ENCODE measurements around the gene SLC38A6. TPM values are rescaled to one million over a fixed set of nuclear protein-coding genes. Genes with fewer than 3 reads are reported as not detected.

The SLC38A6 gene
- total RNA-seq, 4 donors from 2014 or later = 2.3 to 57.5 (median 34.8) TPM

GRCh38 chr14:61034416-61035120 is 53.5 kb downstream of the SLC38A6 start:
- no peak for DNase-seq
- Histone ChIP-seq H3K9me3 (no peaks in the 10 kb centered on the region), H3K4me1 (no peaks in the 10 kb centered on the region), H3K27ac (no peak overlapping the region), H3K27me3 (no peaks in the 10 kb centered on the region), H3K4me3 (no peak overlapping the region), H3K36me3 (no peaks in the 10 kb centered on the region)
- intact Hi-C loops (cut with DNase I; ENCODE audit: low total_unique reads) = no loop called here
- TF ChIP-seq POLR2A (IDR thresholded peaks at IDR 0.05) (no peak), CTCF (IDR thresholded peaks at IDR 0.05) (no peak)

GRCh38 chr14:61037215-61037614 is 56.2 kb downstream of the SLC38A6 start:
- intact Hi-C loops (cut with DNase I; ENCODE audit: low total_unique reads) = no loop called here

GRCh38 chr14:61041704-61042103 is 60.7 kb downstream of the SLC38A6 start:
- Histone ChIP-seq H3K4me1 (no peaks in the 10 kb centered on the region), H3K36me3 (no peaks in the 10 kb centered on the region), H3K4me3 (no peak overlapping the region), H3K27ac (no peak overlapping the region), H3K9me3 (no peaks in the 10 kb centered on the region), H3K27me3 (no peaks in the 10 kb centered on the region)
- TF ChIP-seq POLR2A (IDR thresholded peaks at IDR 0.05) = no peak
- no peak for TF ChIP-seq CTCF (IDR thresholded peaks at IDR 0.05)
- intact Hi-C loops (cut with DNase I; ENCODE audit: low total_unique reads) = no loop called here
- no peak for DNase-seq

More at GRCh38 chr14:61037215-61037614, 56.2 kb downstream of the SLC38A6 start:
- no peaks in the 10 kb centered on the region for H3K27me3 ChIP-seq
- no peak for DNase-seq
- no peak overlapping the region for H3K4me3 ChIP-seq
- no peak overlapping the region for H3K27ac ChIP-seq
- no peaks in the 10 kb centered on the region for H3K4me1 ChIP-seq
- no peaks in the 10 kb centered on the region for H3K9me3 ChIP-seq
- no peak for TF ChIP-seq POLR2A (IDR thresholded peaks at IDR 0.05)
- TF ChIP-seq CTCF (IDR thresholded peaks at IDR 0.05) = no peak
- H3K36me3 ChIP-seq = no peaks in the 10 kb centered on the region

- intact Hi-C loops (cut with DNase I; ENCODE audit: low total_unique reads) = no loop called here
- no peak overlapping the region for H3K27ac ChIP-seq
- H3K4me1 ChIP-seq = no peaks in the 10 kb centered on the region
- no peaks in the 10 kb centered on the region for H3K27me3 ChIP-seq
- DNase-seq = no peak
- TF ChIP-seq CTCF (IDR thresholded peaks at IDR 0.05) (no peak), POLR2A (IDR thresholded peaks at IDR 0.05) (no peak)
- H3K9me3 ChIP-seq = no peaks in the 10 kb centered on the region
- no peaks in the 10 kb centered on the region for H3K36me3 ChIP-seq
- no peak overlapping the region for H3K4me3 ChIP-seq
These were observed 61.2 kb downstream of the SLC38A6 start for GRCh38 chr14:61042220-61042619.

- Histone ChIP-seq H3K36me3 (no peaks in the 10 kb centered on the region), H3K27ac (no peak overlapping the region), H3K4me3 (no peak overlapping the region), H3K27me3 (no peaks in the 10 kb centered on the region), H3K4me1 (no peaks in the 10 kb centered on the region), H3K9me3 (no peaks in the 10 kb centered on the region)
- intact Hi-C loops (cut with DNase I; ENCODE audit: low total_unique reads) = no loop called here
- DNase-seq = no peak
- TF ChIP-seq POLR2A (IDR thresholded peaks at IDR 0.05) (no peak), CTCF (IDR thresholded peaks at IDR 0.05) (no peak)
These were observed 62.5 kb downstream of the SLC38A6 start for GRCh38 chr14:61043506-61043905.
